UCSD-AML1 (cell line): Measurements from ENCODE around the gene NOTCH4.

ENCODE experiments used
- DNase-seq: peaks from one replicate; lab custom pipeline; 2025; ENCODE audit not compliant: unreplicated experiment; lab: John Stamatoyannopoulos, UW

NOTCH4 gene

GRCh38 chr6:32167761-32168262, 56.1 kb downstream of the NOTCH4 start:
- DNase-seq: no peak

GRCh38 chr6:32167154-32167760, 56.6 kb downstream of the NOTCH4 start:
- no peak for DNase-seq

- DNase-seq: no peak
Observed at GRCh38 chr6:32166411-32167061, 57.3 kb downstream of the NOTCH4 start.

GRCh38 chr6:32164295-32164694, 59.6 kb downstream of the NOTCH4 start, which contains the start of gene EGFL8:
Gene EGFL8, plus strand, starts transcription at chr6:32164595. Its CDS starts 1,571 bp downstream, at chr6:32166166.
- DNase-seq: no peak

- DNase-seq: no peak
Observed at GRCh38 chr6:32163559-32164258, 60.2 kb downstream of the NOTCH4 start.

- DNase-seq: no peak
Observed at GRCh38 chr6:32158052-32158451, 65.8 kb downstream of the NOTCH4 start.

- DNase-seq: no peak
Observed at GRCh38 chr6:32156891-32157290, 67.0 kb downstream of the NOTCH4 start.

- DNase-seq: peak; percentile 70
Observed at GRCh38 chr6:32154514-32155161, 69.2 kb downstream of the NOTCH4 start.

GRCh38 chr6:32153564-32154513, 70.0 kb downstream of the NOTCH4 start, which contains the start of gene PPT2:
Gene PPT2, plus strand, starts transcription at chr6:32154141. Its CDS starts 454 bp downstream, at chr6:32154595.
- peak; percentile 89 for DNase-seq

GRCh38 chr6:32152769-32153563, 70.9 kb downstream of the NOTCH4 start:
- no peak for DNase-seq

GRCh38 chr6:32151863-32152768, 71.8 kb downstream of the NOTCH4 start, which contains the start of gene PRRT1:
Gene PRRT1, minus strand, starts transcription at chr6:32151939. Its CDS starts 112 bp downstream, at chr6:32151827.
- no peak for DNase-seq

- DNase-seq: no peak
Observed at GRCh38 chr6:32151181-32151862, 72.5 kb downstream of the NOTCH4 start.

- DNase-seq: no peak
Observed at GRCh38 chr6:32149932-32150870, 73.7 kb downstream of the NOTCH4 start.

- no peak for DNase-seq
Observed at GRCh38 chr6:32149092-32149755, 74.6 kb downstream of the NOTCH4 start.

GRCh38 chr6:32148289-32149091, 75.4 kb downstream of the NOTCH4 start:
- no peak for DNase-seq
